Trophoblast cell (in vitro differentiated cells and primary cell): Measurements from ENCODE around the gene VIPR1.

Experiments
- DNase-seq, 2 donors: peaks; one replicate each; pipeline ENCODE4 v3.0.0-alpha.2; 2016
- H2AFZ ChIP-seq: 2 replicates; pipeline ENCODE4 v1.6.1; 2013; ENCODE audit warnings: low read length, moderate library complexity, mild to moderate bottlenecking; ENCODE audit not compliant: insufficient read depth, poor library complexity
- H2AK5ac ChIP-seq: 2 replicates; pipeline ENCODE4 v1.6.1; 2013; ENCODE audit warnings: mild to moderate bottlenecking, low read length
- H2BK120ac ChIP-seq: 2 replicates; pipeline ENCODE4 v1.6.1; 2013; ENCODE audit warnings: low read length, mild to moderate bottlenecking, moderate library complexity; ENCODE audit not compliant: insufficient read depth, poor library complexity
- H2BK12ac ChIP-seq: 2 replicates; pipeline ENCODE4 v1.6.1; 2013; ENCODE audit warnings: mild to moderate bottlenecking, low read length, moderate library complexity
- H2BK5ac ChIP-seq: 2 replicates; pipeline ENCODE4 v1.6.1; 2013; ENCODE audit warnings: low read length, low read depth, moderate library complexity, mild to moderate bottlenecking; ENCODE audit not compliant: poor library complexity
- H3K14ac ChIP-seq: 2 replicates; pipeline ENCODE4 v1.6.1; 2013; ENCODE audit warnings: mild to moderate bottlenecking, low read length
- H3K18ac ChIP-seq: 2 replicates; pipeline ENCODE4 v1.6.1; 2013; ENCODE audit warnings: mild to moderate bottlenecking, low read length
- H3K23ac ChIP-seq: 2 replicates; pipeline ENCODE4 v1.6.1; 2013; ENCODE audit warnings: low read length
- H3K27ac ChIP-seq: 2 replicates; pipeline ENCODE4 v1.5.1; 2013; ENCODE audit warnings: low read depth, mild to moderate bottlenecking, inconsistent platforms, low read length, moderate library complexity
- H3K27me3 ChIP-seq: 2 replicates; pipeline ENCODE4 v1.6.1; 2013; ENCODE audit warnings: inconsistent platforms, mild to moderate bottlenecking, low read length, moderate library complexity; ENCODE audit not compliant: insufficient read depth
- H3K36me3 ChIP-seq, 2 experiments: 1 replicate in 1 of 2; 2 replicates in 1 of 2; pipeline ENCODE4 v1.6.1; 2013; ENCODE audit warnings: low read length in 2 of 2, mild to moderate bottlenecking in 2 of 2, moderate library complexity in 1 of 2; ENCODE audit not compliant: insufficient read depth in 2 of 2, control insufficient read depth in 1 of 2
- H3K4ac ChIP-seq: 2 replicates; pipeline ENCODE4 v1.6.1; 2013; ENCODE audit warnings: low read depth, mild to moderate bottlenecking, low read length, moderate library complexity
- H3K4me1 ChIP-seq, 2 experiments: 1 replicate in 1 of 2; 2 replicates in 1 of 2; pipeline ENCODE4 v1.6.1; 2013; ENCODE audit warnings: low read length in 2 of 2, mild to moderate bottlenecking in 2 of 2, moderate library complexity in 1 of 2; ENCODE audit not compliant: insufficient read depth in 2 of 2, control insufficient read depth in 1 of 2
- H3K4me2 ChIP-seq: 2 replicates; pipeline ENCODE4 v1.6.1; 2013; ENCODE audit warnings: inconsistent platforms, mild to moderate bottlenecking, low read length, moderate library complexity
- H3K4me3 ChIP-seq: 2 replicates; pipeline ENCODE4 v1.5.1; 2013; ENCODE audit warnings: mild to moderate bottlenecking, low read depth, low read length, inconsistent platforms
- H3K79me1 ChIP-seq: one replicate; pipeline ENCODE4 v1.6.1; 2013; ENCODE audit warnings: low read length
- H3K79me2 ChIP-seq: 2 replicates; pipeline ENCODE4 v1.6.1; 2013; ENCODE audit warnings: low read length, mild to moderate bottlenecking; ENCODE audit not compliant: control insufficient read depth, insufficient read depth, poor library complexity
- H3K9ac ChIP-seq: 2 replicates; pipeline ENCODE4 v1.6.1; 2013; ENCODE audit warnings: mild to moderate bottlenecking, low read length
- H3K9me3 ChIP-seq: 2 replicates; pipeline ENCODE4 v1.6.1; 2013; ENCODE audit warnings: low read depth, mild to moderate bottlenecking, control low read depth, inconsistent platforms, low read length; ENCODE audit not compliant: insufficient read depth
- H4K12ac ChIP-seq: 2 replicates; pipeline ENCODE4 v1.6.1; 2013; ENCODE audit warnings: low read depth, mild to moderate bottlenecking, low read length, moderate library complexity
- H4K8ac ChIP-seq: 2 replicates; pipeline ENCODE4 v1.6.1; 2013; ENCODE audit warnings: low read depth, mild to moderate bottlenecking, low read length, moderate library complexity
- H4K91ac ChIP-seq: one replicate; pipeline ENCODE4 v1.6.1; 2013; ENCODE audit warnings: low read depth, mild to moderate bottlenecking, low read length, moderate library complexity
- WGBS: extraction: QIAGEN DNeasy Blood & Tissue Kit; methylation state at CpG from one replicate; pipeline ENCODE4 v1.1.7; 2013; ENCODE audit warnings: missing lambda C conversion rate; ENCODE audit not compliant: insufficient read length, insufficient coverage; ENCODE audit errors: extremely low coverage; 5-methylcytosine and 5-hydroxymethylcytosine counted together

VIPR1 gene

GRCh38 chr3:42518800-42519567 is 16.5 kb downstream of the VIPR1 start:
- H2BK5ac ChIP-seq = no peak overlapping the region
- H4K8ac ChIP-seq = no peak overlapping the region
- no peak overlapping the region for H3K9ac ChIP-seq
- H3K4me3 ChIP-seq = no peak overlapping the region
- DNase-seq = no peak
- no peak overlapping the region for H4K12ac ChIP-seq
- no peak overlapping the region for H3K27ac ChIP-seq
- no peaks in the 10 kb centered on the region for H3K79me1 ChIP-seq
- H2BK12ac ChIP-seq = no peak overlapping the region
- no peaks in the 10 kb centered on the region for H3K79me2 ChIP-seq
- H2AK5ac ChIP-seq = no peak overlapping the region
- no peaks in the 10 kb centered on the region for H3K36me3 ChIP-seq
- no peak overlapping the region for H3K23ac ChIP-seq
- no peak overlapping the region for H3K4ac ChIP-seq
- H3K18ac ChIP-seq = no peak overlapping the region
- WGBS = no CpG with 5 or more reads among the region's 6 CpGs
- no peak overlapping the region for H2AFZ ChIP-seq
- no peaks in the 10 kb centered on the region for H3K4me1 ChIP-seq
- H4K91ac ChIP-seq = no peak overlapping the region
- no peaks in the 10 kb centered on the region for H3K27me3 ChIP-seq
- H3K14ac ChIP-seq = no peak overlapping the region
- no peak overlapping the region for H2BK120ac ChIP-seq
- H3K9me3 ChIP-seq = peaks cover 1% of the 10 kb centered on the region
- no peak overlapping the region for H3K4me2 ChIP-seq

- H3K14ac ChIP-seq = no peak overlapping the region
- no peak overlapping the region for H4K8ac ChIP-seq
- H3K9ac ChIP-seq = no peak overlapping the region
- no peaks in the 10 kb centered on the region for H3K79me1 ChIP-seq
- H4K91ac ChIP-seq = no peak overlapping the region
- no peak for DNase-seq
- H2BK5ac ChIP-seq = no peak overlapping the region
- H3K79me2 ChIP-seq = no peaks in the 10 kb centered on the region
- H2BK12ac ChIP-seq = no peak overlapping the region
- no peak overlapping the region for H3K27ac ChIP-seq
- H3K4me2 ChIP-seq = no peak overlapping the region
- H3K23ac ChIP-seq = no peak overlapping the region
- no peak overlapping the region for H3K18ac ChIP-seq
- no peaks in the 10 kb centered on the region for H3K27me3 ChIP-seq
- WGBS = no CpG with 5 or more reads among the region's 2 CpGs
- H3K4ac ChIP-seq = no peak overlapping the region
- peaks cover 1% of the 10 kb centered on the region for H3K9me3 ChIP-seq
- H3K4me3 ChIP-seq = no peak overlapping the region
- H2AK5ac ChIP-seq = no peak overlapping the region
- H4K12ac ChIP-seq = no peak overlapping the region
- no peaks in the 10 kb centered on the region for H3K36me3 ChIP-seq
- H2BK120ac ChIP-seq = no peak overlapping the region
- no peaks in the 10 kb centered on the region for H3K4me1 ChIP-seq
- no peak overlapping the region for H2AFZ ChIP-seq
These were observed 17.1 kb downstream of the VIPR1 start for GRCh38 chr3:42519568-42519962.

GRCh38 chr3:42520336-42520735 is 17.9 kb downstream of the VIPR1 start:
- H2AK5ac ChIP-seq = no peak overlapping the region
- H3K4me3 ChIP-seq = no peak overlapping the region
- H3K79me1 ChIP-seq = no peaks in the 10 kb centered on the region
- no peak overlapping the region for H3K4ac ChIP-seq
- H2BK12ac ChIP-seq = no peak overlapping the region
- peaks cover 1% of the 10 kb centered on the region for H3K9me3 ChIP-seq
- no peaks in the 10 kb centered on the region for H3K36me3 ChIP-seq
- H2BK5ac ChIP-seq = no peak overlapping the region
- no peak overlapping the region for H3K14ac ChIP-seq
- no peak overlapping the region for H3K4me2 ChIP-seq
- no peak overlapping the region for H4K8ac ChIP-seq
- no peak overlapping the region for H3K18ac ChIP-seq
- no peak overlapping the region for H3K23ac ChIP-seq
- no peak overlapping the region for H3K27ac ChIP-seq
- no peak overlapping the region for H4K91ac ChIP-seq
- no peak overlapping the region for H4K12ac ChIP-seq
- no peaks in the 10 kb centered on the region for H3K27me3 ChIP-seq
- no peak overlapping the region for H3K9ac ChIP-seq
- WGBS = 100% methylated on average over 2 of the region's 4 CpGs
- H2BK120ac ChIP-seq = no peak overlapping the region
- no peaks in the 10 kb centered on the region for H3K79me2 ChIP-seq
- no peak overlapping the region for H2AFZ ChIP-seq
- H3K4me1 ChIP-seq = no peaks in the 10 kb centered on the region
- no peak for DNase-seq

GRCh38 chr3:42520906-42521305 is 18.5 kb downstream of the VIPR1 start:
- Histone ChIP-seq H2BK5ac (no peak overlapping the region), H2BK12ac (no peak overlapping the region), H3K9ac (no peak overlapping the region), H2BK120ac (no peak overlapping the region), H3K4me3 (no peak overlapping the region), H2AFZ (no peak overlapping the region), H3K79me2 (no peaks in the 10 kb centered on the region), H4K91ac (no peak overlapping the region), H2AK5ac (no peak overlapping the region), H3K14ac (no peak overlapping the region), H3K4me1 (no peaks in the 10 kb centered on the region), H3K4me2 (no peak overlapping the region), H3K27me3 (no peaks in the 10 kb centered on the region), H3K27ac (no peak overlapping the region), H3K4ac (no peak overlapping the region), H4K12ac (no peak overlapping the region), H3K23ac (no peak overlapping the region), H3K18ac (no peak overlapping the region), H3K79me1 (no peaks in the 10 kb centered on the region), H3K9me3 (peaks cover 1% of the 10 kb centered on the region), H4K8ac (no peak overlapping the region), H3K36me3 (no peaks in the 10 kb centered on the region)
- no CpG with 5 or more reads among the region's 4 CpGs for WGBS
- DNase-seq = no peak
